Neural crest cell (in vitro differentiated cells): ENCODE data around the gene ADAMTS17. TPM values are rescaled to one million over a fixed set of nuclear protein-coding genes. Genes with fewer than 3 reads are reported as not detected.
A peak's percentile ranks its signal among the peaks of the same experiment; 100 is the strongest.

Experiments
- DNase-seq: peaks from one replicate; pipeline ENCODE4 v3.0.0; 2021; ENCODE audit warnings: low read depth, mixed read lengths, low spot score
- H3K27ac Mint-ChIP-seq: one replicate; pipeline ENCODE4 v1.8.0; 2021; ENCODE audit warnings: mild to moderate bottlenecking, mixed read lengths; ENCODE audit not compliant: unreplicated experiment
- H3K27me3 Mint-ChIP-seq: 2 replicates; pipeline ENCODE4 v1.8.0; 2021; ENCODE audit warnings: low read depth, mild to moderate bottlenecking, mixed read lengths
- H3K36me3 Mint-ChIP-seq: 2 replicates; pipeline ENCODE4 v1.8.0; 2021; ENCODE audit warnings: low read depth, mild to moderate bottlenecking, mixed read lengths
- H3K4me1 Mint-ChIP-seq: 2 replicates; pipeline ENCODE4 v1.8.0; 2021; ENCODE audit warnings: mixed read lengths
- H3K4me3 Mint-ChIP-seq: one replicate; pipeline ENCODE4 v1.8.0; 2021; ENCODE audit warnings: mild to moderate bottlenecking, mixed read lengths
- H3K9me3 Mint-ChIP-seq: 2 replicates; pipeline ENCODE4 v1.8.0; 2021; ENCODE audit warnings: mixed read lengths
- total RNA-seq: library from RNA; stranded (reverse); gene quantifications from 2 replicates; pipeline ENCODE4 v1.2.1, GENCODE V29; 2021
- TF ChIP-seq, protein P1 (sequence below): fragments of 200-600 bp; sonication (generic); conservative IDR thresholded peaks from 2 replicates; pipeline ENCODE4 v1.5.0; 2021; ENCODE audit warnings: antibody characterized with exemption, mild to moderate bottlenecking

ADAMTS17 gene
- total RNA-seq, 1 donor from 2014 or later: 2.3 TPM

DNA sequence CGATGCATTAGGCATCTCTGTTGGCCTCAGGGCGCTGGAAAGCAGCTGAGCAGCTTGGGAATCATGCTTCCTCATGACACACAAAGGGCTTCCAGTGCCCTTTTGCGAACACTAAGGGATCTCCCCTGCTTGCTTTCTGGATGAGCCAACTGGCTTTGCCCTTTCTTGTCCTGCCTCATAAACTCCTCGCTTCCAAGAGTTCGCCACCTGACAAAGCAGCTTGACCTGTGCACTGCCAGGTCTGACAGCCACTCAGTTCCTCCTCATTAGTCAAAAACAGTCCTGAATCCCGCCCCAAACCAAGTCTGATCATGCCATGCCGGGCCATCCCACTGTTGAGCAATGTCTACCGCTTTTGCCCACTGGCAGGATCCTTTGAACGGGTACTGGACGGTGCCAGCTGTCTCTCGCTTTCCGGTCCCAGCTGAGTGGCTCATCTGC lies 343.1 kb downstream of the ADAMTS17 start:
- Mint-ChIP-seq H3K36me3 (no peaks in the 10 kb centered on the region), H3K4me3 (no peak overlapping the region), H3K27ac (peak overlapping the region; percentile 85), H3K9me3 (no peaks in the 10 kb centered on the region), H3K27me3 (no peaks in the 10 kb centered on the region), H3K4me1 (peaks cover 51% of the 10 kb centered on the region)
- TF ChIP-seq, protein P1, sequence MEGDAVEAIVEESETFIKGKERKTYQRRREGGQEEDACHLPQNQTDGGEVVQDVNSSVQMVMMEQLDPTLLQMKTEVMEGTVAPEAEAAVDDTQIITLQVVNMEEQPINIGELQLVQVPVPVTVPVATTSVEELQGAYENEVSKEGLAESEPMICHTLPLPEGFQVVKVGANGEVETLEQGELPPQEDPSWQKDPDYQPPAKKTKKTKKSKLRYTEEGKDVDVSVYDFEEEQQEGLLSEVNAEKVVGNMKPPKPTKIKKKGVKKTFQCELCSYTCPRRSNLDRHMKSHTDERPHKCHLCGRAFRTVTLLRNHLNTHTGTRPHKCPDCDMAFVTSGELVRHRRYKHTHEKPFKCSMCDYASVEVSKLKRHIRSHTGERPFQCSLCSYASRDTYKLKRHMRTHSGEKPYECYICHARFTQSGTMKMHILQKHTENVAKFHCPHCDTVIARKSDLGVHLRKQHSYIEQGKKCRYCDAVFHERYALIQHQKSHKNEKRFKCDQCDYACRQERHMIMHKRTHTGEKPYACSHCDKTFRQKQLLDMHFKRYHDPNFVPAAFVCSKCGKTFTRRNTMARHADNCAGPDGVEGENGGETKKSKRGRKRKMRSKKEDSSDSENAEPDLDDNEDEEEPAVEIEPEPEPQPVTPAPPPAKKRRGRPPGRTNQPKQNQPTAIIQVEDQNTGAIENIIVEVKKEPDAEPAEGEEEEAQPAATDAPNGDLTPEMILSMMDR: no peak
- DNase-seq: no peak

DNA sequence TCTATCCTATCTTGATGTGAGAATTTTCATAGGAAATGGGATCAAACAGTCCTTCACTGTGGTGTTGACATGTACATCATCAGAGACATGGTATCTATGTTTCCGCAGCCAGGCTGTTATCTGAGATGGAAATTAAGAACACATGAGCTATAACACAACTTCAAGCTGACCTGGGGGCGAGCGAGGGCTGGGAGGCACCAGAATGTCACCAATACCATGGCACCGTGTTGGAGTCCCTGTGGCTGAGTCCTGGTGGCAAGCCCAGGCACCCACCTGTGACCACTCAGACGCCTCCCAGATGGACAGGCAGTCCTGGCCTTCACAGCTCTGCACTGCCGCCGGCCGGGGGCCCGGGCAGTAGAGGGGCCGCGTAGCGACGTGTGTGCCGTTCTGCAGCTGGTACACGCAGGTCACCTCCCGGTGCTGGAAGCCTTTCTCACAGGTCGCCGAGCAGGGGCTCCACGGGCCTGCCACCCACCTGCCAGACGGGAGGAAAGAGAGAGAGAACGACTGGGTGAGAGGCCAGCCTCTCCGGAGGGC lies 344.6 kb downstream of the ADAMTS17 start:
- Mint-ChIP-seq H3K9me3 (no peaks in the 10 kb centered on the region), H3K36me3 (no peaks in the 10 kb centered on the region), H3K27me3 (no peaks in the 10 kb centered on the region), H3K27ac (no peak overlapping the region), H3K4me3 (no peak overlapping the region), H3K4me1 (peaks cover 42% of the 10 kb centered on the region)
- TF ChIP-seq, protein P1: no peak
- DNase-seq: no peak

DNA sequence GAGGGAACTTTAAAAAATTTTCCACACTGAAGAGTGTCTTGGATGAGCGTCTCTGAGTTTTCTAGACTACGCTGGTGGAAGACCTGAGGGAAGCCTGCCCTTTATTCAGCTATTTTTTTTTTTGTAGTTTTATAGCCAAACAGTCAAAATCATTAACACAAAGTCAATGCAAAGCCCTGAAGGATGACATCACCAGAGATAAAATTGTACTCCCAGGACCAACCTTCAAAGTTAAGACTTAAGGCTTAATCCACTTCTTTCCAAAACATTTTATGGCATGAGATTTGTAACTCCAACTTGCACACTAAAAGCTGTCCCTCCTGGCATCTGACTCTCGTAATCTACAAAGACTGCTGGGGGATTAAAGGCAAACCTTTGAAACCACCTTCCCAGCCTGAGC lies 345.1 kb downstream of the ADAMTS17 start:
- H3K27me3 Mint-ChIP-seq: no peaks in the 10 kb centered on the region
- TF ChIP-seq, protein P1: no peak
- peaks cover 37% of the 10 kb centered on the region for H3K4me1 Mint-ChIP-seq
- no peaks in the 10 kb centered on the region for H3K36me3 Mint-ChIP-seq
- DNase-seq: no peak
- H3K27ac Mint-ChIP-seq: no peak overlapping the region
- H3K4me3 Mint-ChIP-seq: no peak overlapping the region
- H3K9me3 Mint-ChIP-seq: no peaks in the 10 kb centered on the region

DNA sequence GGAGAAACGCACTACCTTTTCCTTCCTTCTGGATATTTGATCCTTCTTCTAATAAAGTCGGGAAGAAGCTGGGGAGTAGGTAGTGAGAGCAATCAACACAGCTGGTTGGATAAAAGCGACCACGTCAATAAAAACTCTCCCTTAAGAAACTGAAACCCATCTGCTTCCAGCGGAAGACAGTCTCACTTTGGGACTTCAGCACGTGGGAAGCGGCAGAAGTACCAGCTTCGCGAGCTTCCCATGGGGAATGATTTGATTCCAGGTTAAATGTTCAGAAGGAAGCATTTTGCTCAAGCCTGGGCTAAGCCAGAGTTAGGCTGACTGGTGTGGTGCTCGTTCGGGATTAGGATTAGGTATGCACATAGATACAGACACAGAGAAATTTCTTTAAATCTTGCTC lies 346.2 kb downstream of the ADAMTS17 start:
- TF ChIP-seq, protein P1: no peak
- no peak for DNase-seq
- H3K9me3 Mint-ChIP-seq: no peaks in the 10 kb centered on the region
- peaks cover 26% of the 10 kb centered on the region for H3K4me1 Mint-ChIP-seq
- H3K27ac Mint-ChIP-seq: no peak overlapping the region
- H3K36me3 Mint-ChIP-seq: no peaks in the 10 kb centered on the region
- H3K27me3 Mint-ChIP-seq: no peaks in the 10 kb centered on the region
- H3K4me3 Mint-ChIP-seq: no peak overlapping the region

DNA sequence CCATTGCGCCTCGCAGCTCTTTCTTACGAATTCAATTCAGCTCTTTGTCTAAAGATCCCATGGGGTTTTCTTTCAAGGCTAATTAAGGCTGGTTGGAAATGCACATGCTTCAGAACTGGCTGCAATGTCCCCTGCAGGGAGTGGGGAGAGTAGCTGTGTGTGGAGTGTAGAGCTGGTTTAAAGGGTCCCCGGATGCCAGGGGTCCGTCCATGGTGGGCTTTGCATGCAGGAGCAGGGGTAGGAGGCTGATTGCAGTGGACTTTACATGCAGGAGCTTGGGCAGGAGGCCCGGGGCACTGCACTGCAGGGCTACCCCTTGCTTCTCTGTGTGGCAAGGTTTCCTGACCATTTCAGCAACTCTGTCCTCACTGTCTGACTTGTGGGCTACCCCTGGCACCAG lies 346.9 kb downstream of the ADAMTS17 start:
- Mint-ChIP-seq H3K27ac (peak overlapping the region; percentile 95), H3K36me3 (no peaks in the 10 kb centered on the region), H3K9me3 (no peaks in the 10 kb centered on the region), H3K27me3 (no peaks in the 10 kb centered on the region), H3K4me3 (no peak overlapping the region), H3K4me1 (peaks cover 26% of the 10 kb centered on the region)
- DNase-seq: no peak
- TF ChIP-seq, protein P1: no peak
